HG03060 (cell line): ENCODE results near the gene ACSM5.
"Not testable (repeated sequence)": the region's sequence is repeated elsewhere in the genome, so short reads cannot be mapped to it uniquely, and the experiment has no call there.

Source experiments
- ATAC-seq: cut with Tn5 transposase; IDR thresholded peaks from one replicate; pipeline ENCODE4 v1.9.1; 2021; ENCODE audit warnings: low read depth, moderate number of reproducible peaks; ENCODE audit not compliant: unreplicated experiment

ACSM5 gene

GRCh38 chr16:20397468-20398074 is 11.8 kb upstream of the ACSM5 start:
- ATAC-seq, result no peak

- no peak for ATAC-seq
Measured at GRCh38 chr16:20398603-20399002, 10.7 kb upstream of the ACSM5 start.

GRCh38 chr16:20399185-20399584 is 10.1 kb upstream of the ACSM5 start:
- no peak for ATAC-seq

GRCh38 chr16:20401066-20401465 is 8.3 kb upstream of the ACSM5 start:
- no peak for ATAC-seq

- no peak for ATAC-seq
Measured at GRCh38 chr16:20401475-20402016, 7.8 kb upstream of the ACSM5 start.

- ATAC-seq, result no peak
Measured at GRCh38 chr16:20402651-20403050, 6.7 kb upstream of the ACSM5 start.

- no peak for ATAC-seq
Measured at GRCh38 chr16:20404637-20405036, 4.7 kb upstream of the ACSM5 start, which contains the start of gene PDILT. PDILT (minus strand) TSS chr16:20404737; CDS start chr16:20399300, 5,437 bp downstream.

GRCh38 chr16:20410121-20410723 is 888 bp downstream of the ACSM5 start:
- ATAC-seq, result no peak

- no peak for ATAC-seq
Measured at GRCh38 chr16:20411055-20411454, 1.7 kb downstream of the ACSM5 start.

GRCh38 chr16:20415541-20415940 is 6.2 kb downstream of the ACSM5 start:
- ATAC-seq, result no peak

GRCh38 chr16:20419093-20419492 is 9.8 kb downstream of the ACSM5 start:
- ATAC-seq, result not testable (repeated sequence)

- ATAC-seq, result not testable (repeated sequence)
Measured at GRCh38 chr16:20421748-20422147, 12.4 kb downstream of the ACSM5 start.

GRCh38 chr16:20423772-20424128 is 14.4 kb downstream of the ACSM5 start:
- ATAC-seq, result not testable (repeated sequence)

GRCh38 chr16:20424129-20424866 is 15.0 kb downstream of the ACSM5 start:
- no peak for ATAC-seq

GRCh38 chr16:20427401-20427797 is 18.1 kb downstream of the ACSM5 start:
- not testable (repeated sequence) for ATAC-seq

- ATAC-seq, result not testable (repeated sequence)
Measured at GRCh38 chr16:20429499-20429898, 20.2 kb downstream of the ACSM5 start.

GRCh38 chr16:20430480-20430879 is 21.1 kb downstream of the ACSM5 start:
- not testable (repeated sequence) for ATAC-seq

- no peak for ATAC-seq
Measured at GRCh38 chr16:20430948-20431347, 21.6 kb downstream of the ACSM5 start.

- ATAC-seq, result not testable (repeated sequence)
Measured at GRCh38 chr16:20438950-20439349, 29.6 kb downstream of the ACSM5 start.

- not testable (repeated sequence) for ATAC-seq
Measured at GRCh38 chr16:20439820-20440231, 30.5 kb downstream of the ACSM5 start.

GRCh38 chr16:20440731-20441130 is 31.4 kb downstream of the ACSM5 start:
- not testable (repeated sequence) for ATAC-seq
